HEK293T (cell line): Measurements from ENCODE around the gene ZNRF1.

Experiments
- BHLHE40 ChIP-seq: fragments of 450-650 bp; IDR thresholded peaks from 2 replicates; pipeline ENCODE4 v1.6.1; 2016; ENCODE audit warnings: mild to moderate bottlenecking, moderate library complexity, borderline replicate concordance
- ELF4 ChIP-seq: fragments of 450-650 bp; IDR thresholded peaks from 2 replicates; pipeline ENCODE4 v1.6.1; 2017; ENCODE audit warnings: antibody characterized with exemption
- TF ChIP-seq, protein P1 (sequence below): fragments of 450-650 bp; IDR thresholded peaks from 2 replicates; pipeline ENCODE4 v1.6.1; 2016

DNA sequence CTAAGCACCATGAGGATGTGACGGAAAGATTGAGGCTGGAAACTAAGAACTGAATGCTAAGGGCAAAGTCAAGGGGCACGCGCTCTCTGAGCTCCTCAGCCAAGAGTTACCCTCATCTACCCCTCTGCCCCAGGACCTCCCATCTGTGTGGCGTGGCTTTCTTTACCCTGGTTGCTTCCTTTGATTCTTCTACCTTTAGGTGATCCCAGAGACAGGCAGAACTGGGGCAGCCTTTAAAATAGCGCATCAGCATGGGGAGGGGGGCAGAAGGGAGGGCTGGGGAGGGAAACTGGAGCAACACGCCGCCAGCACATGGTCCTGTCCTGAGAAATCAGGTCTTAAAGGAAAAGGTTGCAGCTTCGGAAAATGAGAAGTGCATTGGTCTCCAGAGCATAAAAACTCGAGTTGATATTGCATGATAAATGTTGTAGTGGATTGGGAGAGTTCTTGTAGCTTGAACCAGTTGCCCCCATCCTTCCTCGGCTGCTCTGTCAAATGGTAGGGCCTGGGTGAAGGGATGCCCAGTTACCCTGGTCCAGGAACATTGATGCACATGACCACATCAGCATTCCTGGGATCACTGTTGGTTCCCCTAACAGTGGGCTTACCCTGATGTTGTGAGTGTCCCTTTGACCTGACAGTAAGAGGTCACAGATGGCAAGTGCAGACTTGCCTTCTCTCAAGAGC, 88.0 kb downstream of the ZNRF1 start:
- no peak for TF ChIP-seq BHLHE40
- TF ChIP-seq ELF4: no peak
- TF ChIP-seq, protein P1, sequence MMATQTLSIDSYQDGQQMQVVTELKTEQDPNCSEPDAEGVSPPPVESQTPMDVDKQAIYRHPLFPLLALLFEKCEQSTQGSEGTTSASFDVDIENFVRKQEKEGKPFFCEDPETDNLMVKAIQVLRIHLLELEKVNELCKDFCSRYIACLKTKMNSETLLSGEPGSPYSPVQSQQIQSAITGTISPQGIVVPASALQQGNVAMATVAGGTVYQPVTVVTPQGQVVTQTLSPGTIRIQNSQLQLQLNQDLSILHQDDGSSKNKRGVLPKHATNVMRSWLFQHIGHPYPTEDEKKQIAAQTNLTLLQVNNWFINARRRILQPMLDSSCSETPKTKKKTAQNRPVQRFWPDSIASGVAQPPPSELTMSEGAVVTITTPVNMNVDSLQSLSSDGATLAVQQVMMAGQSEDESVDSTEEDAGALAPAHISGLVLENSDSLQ: no peak
